ENCODE results near the gene BCL6B.
"Not testable (repeated sequence)": the region's sequence is repeated elsewhere in the genome, so short reads cannot be mapped to it uniquely, and the experiment has no call there.

The BCL6B gene

DNA sequence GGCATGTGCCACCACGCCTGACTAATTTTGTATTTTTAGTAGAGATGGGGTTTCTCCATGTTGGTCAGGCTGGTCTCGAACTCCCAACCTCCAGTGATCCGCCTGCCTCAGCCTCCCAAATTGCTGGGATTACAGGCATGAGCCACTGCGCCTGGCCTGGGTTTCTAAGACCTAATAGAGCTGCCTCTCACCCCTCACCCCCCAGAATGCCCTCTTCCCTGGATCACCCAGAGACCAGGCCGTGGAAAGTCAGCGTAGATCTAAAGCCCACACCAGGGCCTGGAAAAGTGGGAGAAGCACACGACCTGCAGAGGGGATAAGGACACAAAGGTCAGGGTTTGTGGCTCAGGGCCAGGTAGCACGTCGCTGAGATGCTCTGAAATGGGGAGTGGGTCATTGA, 27.7 kb downstream of the BCL6B start:
- DNase-seq (ENCODE audit: extremely low read depth in 1 of 2, low read depth in 1 of 2): not testable (repeated sequence)

DNA sequence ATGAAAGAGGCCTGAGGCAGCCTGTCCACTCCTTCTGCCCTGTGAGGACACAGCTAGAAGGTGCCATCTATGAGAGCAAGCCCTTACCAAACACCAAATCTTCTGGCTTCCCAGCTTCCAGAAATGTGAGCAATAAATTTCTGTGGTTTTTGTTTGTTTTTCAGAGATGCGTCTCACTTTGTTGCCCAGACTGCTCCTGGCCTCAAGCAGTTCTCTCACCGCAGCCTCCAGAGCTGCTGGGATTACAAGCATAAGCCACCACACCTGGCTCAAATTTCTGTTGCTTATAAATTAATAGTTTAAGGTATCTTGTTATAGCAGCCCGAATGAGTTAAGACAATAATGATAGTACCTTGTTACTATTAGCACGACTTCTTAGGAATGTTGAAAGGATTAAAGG, 33.5 kb downstream of the BCL6B start:
- no peak for DNase-seq (ENCODE audit: extremely low read depth in 1 of 2, low read depth in 1 of 2)

DNA sequence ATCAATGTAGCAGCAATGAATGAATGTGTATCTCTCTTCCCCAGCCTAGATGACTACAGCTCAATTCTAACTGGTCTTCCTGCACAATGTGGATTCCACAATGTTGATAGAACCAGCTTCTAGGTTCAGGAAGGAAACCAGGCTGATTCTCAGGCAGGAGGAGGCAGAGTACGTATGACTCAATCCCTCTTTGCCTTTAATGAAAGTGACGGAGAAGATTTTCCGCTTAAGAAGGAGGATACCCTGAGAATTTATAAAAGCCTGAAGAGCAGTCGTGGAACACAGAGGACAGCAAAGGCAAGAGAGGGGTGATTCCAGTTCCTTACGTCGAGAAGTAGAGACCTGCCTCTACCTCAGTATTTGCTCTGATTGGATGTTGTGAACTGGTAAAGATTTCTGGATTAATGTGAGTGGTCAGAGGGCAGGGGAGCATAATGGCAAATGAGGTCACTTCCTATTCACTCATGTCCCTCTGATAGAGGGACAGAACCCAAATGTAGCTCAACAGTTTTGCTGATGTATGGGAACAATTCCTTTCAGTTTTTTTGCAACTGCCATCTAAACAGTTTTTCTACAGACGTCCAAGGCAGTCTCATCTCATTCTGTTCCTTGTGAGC, 36.1 kb downstream of the BCL6B start:
- DNase-seq (ENCODE audit: extremely low read depth in 1 of 2, low read depth in 1 of 2): no peak

DNA sequence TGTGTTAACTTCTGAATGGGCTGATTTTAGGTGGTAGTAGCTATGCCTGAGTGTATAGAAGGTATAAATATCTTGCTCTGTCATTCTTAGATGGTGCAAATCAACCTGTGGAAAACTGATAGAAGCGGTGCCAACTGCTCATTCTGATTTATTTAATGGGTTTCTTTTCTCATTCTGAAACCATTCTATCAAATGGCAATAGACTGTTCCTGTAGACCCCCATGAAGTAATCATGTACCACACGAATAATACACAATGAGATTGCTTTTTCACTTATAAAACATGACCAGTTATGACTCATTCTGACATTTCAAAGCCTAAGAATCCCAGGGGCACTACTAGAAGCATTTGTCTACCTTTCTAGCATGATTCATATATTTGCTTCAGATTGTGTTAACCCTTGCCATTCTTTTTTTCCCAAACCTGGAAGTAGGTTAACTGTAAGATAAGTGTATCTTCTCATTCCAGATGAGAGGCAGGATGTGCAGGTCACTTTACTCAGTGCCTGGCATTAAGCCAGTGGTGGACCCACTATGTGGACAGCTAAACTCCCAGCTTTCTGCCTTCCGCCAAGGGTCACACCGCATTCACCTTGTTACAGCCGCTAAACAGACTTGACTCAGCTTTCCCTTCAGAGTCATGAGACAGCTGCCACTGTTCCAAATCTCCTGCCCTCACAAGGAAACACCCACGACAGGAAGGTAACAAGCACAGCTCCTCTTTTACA, 37.5 kb downstream of the BCL6B start:
- peak in 1 of 2 donors; percentile 45 for DNase-seq (ENCODE audit: extremely low read depth in 1 of 2, low read depth in 1 of 2)

DNA sequence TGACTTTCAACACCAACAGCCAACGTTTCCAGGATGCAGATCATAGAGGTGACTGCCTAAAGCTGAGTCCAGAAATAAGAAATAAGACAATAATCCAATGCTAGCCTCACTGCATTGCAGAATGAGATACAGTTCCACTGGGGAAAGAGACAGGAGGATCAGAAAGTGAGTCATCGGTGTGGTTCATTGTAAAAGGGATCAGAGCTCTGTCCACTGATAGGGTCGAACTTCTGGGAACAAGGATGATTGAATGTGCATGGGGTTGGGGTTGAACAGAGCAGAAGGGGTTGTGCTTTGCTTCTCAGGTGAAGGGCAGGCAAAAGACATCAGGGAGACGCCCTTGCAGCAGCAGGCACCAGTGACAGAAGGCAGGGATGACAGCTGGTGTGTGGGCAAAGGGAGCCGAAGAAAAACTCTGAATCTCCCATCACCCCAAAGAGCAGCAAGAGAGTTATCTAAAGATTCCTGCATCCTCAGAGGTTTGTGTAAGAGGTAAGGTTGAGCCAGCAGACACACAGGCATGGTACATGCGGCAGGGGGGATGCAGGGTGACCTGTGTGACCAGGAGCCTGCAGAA, 40.8 kb downstream of the BCL6B start:
- no peak for DNase-seq (ENCODE audit: extremely low read depth in 1 of 2, low read depth in 1 of 2)

DNA sequence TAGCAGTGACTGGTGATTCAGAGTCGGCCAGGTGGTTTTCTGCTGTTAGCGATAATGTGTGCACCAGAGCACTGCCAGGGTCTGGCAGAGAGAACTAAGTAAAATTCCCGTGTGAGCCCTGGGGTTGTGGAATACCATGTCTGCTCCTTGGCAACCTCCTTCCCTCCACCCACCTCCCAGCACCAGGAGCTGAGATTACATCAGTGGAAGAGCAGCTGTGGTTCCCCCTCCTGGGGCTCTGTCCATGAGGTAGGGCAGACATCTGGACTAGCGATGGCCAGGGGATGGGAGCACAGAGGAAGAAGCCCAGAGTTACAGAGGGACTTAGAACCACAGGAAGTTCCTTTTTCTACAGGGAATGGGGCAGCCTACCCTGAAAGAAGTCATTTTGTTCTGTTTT, 41.4 kb downstream of the BCL6B start:
- DNase-seq (ENCODE audit: extremely low read depth in 1 of 2, low read depth in 1 of 2): no peak

DNA sequence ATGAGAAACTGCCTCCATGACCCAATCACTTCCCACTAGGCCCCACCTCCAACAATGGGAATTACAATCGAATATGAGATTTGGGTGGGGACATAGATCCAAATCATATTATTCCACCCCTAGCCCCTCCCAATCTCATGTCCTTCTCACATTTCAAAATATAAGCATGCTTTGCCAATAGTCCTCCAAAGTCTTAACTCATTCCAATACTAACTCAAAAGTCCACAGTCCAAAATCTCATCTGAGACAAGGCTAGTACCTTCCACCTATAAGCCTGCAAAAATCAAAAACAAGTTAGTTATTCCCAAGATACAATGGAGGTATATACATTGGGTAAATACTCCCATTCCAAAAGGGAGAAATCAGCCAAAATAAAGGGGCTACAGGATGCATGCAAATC, 44.3 kb downstream of the BCL6B start:
- no peak for DNase-seq (ENCODE audit: extremely low read depth in 1 of 2, low read depth in 1 of 2)

DNA sequence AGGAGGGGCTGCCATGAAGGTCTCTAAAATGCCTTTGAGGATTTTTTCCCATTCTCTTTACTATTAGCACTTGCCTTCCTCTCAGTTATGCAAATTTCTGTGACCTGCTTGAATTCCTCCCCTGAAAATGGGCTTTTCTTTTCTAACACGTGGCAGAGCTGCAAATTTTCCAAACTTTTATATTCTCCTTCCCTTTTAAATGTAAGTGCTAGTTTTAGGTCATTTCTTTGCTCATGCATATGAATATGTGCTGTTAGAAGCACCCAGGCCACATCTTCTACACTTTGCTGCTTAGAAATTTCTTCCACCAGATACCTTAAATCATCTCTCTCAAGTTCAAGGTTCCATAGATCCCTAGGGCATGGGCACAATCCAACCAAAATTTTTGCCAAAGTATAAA, 45.4 kb downstream of the BCL6B start:
- DNase-seq (ENCODE audit: extremely low read depth in 1 of 2, low read depth in 1 of 2): no peak

DNA sequence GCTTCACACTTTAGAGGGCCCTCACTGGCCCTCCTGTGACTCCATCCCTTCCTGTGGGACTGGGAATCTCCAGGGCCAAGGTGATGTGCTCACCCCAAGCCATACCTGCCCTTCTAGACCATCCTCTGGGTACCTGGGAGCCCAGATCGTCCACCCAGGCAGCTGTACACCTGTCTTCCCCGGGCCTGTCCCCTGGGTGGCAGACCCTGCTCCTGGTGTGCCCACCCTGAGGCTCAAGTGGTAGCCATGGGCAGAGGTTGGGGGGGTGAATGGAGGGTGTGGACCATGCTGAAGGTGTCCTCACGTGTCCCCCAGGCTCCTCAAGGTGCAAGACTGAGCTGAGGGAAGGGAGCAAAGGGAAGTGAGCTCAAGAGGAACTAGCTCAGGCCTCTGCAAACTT, 47.9 kb downstream of the BCL6B start:
- no peak for DNase-seq (ENCODE audit: extremely low read depth in 1 of 2, low read depth in 1 of 2)

DNA sequence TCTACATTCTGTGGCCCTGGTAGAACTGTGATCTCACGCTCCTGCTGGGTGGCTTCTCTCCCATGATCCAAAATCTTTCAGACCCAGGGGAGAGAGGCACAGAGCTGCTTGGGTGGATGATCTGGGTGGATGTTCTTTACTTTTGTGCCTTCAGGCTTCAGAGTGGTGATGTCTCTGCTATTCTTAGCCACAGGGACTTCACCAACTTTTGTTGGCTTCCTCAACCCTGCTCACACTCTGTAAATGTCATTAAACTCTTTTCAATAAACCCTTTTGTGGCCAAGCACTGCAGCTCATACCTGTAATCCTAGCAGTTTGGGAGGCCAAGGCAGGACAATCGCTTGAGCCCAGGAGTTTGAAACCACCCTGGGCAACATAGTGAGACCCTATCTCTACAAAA, 49.6 kb downstream of the BCL6B start:
- DNase-seq (ENCODE audit: extremely low read depth in 1 of 2, low read depth in 1 of 2): no peak

DNA sequence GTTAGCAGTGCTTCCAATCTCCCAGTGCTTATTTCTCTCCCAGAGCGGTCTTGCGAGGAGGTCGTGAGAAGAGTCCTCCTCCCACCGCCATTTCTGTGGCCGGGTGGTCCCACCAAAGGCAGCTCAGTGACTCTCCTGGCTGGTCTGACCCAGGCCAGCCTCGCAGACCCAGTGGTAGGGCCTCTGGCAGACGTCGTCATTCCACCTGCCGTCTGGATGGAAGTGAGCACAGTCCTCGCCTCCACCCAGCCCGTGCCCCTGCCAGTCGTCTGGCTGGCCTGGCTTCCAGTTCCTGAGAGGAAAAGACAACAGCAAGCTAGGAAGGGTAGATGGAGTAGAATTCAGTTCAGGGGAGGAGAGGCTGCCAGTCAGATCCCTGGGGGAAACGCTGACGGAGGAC, 52.1 kb downstream of the BCL6B start:
- no peak for DNase-seq (ENCODE audit: extremely low read depth in 1 of 2, low read depth in 1 of 2)

DNA sequence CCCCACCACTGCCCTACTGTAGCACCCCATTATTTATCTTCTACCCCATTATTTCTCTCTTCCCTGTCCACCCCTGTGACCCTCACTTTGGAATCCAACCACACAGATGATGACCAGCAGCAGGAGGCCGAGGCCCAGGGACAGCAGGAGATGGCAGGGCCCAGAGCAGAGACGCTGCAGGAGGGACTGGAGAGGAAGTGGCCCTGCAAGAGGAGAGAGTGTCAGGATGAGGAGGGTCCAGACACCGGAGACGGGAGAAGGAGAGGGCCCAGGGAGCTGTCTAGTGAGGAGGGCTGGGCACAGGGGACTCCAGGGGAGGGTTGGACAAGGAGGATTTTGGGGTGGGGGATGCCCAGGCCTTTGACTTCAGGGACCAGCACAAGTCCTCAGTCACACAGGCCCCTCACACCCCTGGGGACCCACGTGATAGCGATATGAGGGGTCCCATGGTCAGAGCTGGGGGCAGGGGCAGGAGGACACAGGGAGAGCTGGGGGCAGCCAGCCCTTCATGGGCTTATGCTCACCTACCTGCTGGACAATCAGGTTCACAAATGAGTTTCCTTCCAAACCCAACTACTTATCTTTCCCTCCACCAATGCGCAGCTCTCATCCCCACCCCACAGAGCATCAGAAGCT, 55.2 kb downstream of the BCL6B start:
- no peak for DNase-seq (ENCODE audit: extremely low read depth in 1 of 2, low read depth in 1 of 2)

DNA sequence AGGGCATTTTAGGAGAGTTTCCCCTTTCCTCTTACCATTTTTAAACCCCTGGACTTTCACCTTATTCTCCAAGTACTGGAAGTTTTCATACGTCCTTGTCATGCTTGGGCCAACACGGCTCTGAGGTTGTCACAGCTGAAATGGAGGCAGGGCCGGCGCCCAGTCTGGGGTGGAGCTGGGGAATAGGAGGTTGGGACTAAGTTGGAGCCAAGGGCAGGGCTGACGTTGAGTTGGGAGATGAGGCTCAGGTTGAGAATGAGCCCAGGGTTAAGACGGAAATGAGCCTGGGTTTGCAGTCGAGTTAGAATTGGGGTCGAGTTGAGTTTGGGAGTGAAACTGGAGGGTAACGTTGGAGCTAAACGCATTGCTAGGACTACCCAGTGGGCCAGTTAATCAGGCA, 55.9 kb downstream of the BCL6B start:
- DNase-seq (ENCODE audit: extremely low read depth in 1 of 2, low read depth in 1 of 2): no peak

Data from stimulated activated CD8-positive, alpha-beta memory T cell treated with anti-CD3 and anti-CD28 coated beads, Interleukin-7, amount 100 ng/mL, for 48 hours (primary cell).